NB4 (cell line): ENCODE data around the gene GFAP.

Source experiments
- CTCF ChIP-seq: IDR thresholded peaks from one replicate; pipeline ENCODE4 v1.5.1; 2012; ENCODE audit warnings: low read depth, low read length
- MAX ChIP-seq: IDR thresholded peaks from 2 replicates; pipeline ENCODE4 v1.6.1; 2011; ENCODE audit warnings: low read depth, low read length
- MYC ChIP-seq: IDR thresholded peaks from 2 replicates; pipeline ENCODE4 v1.6.1; 2011; ENCODE audit warnings: low read depth, low read length
- POLR2A ChIP-seq: IDR thresholded peaks from 2 replicates; pipeline ENCODE4 v1.6.1; 2011; ENCODE audit warnings: mild to moderate bottlenecking; ENCODE audit not compliant: insufficient read length; ENCODE audit errors: extremely low read depth

- TF ChIP-seq CTCF = no peak
- no peak for TF ChIP-seq POLR2A
- no peak for TF ChIP-seq MAX
- no peak for TF ChIP-seq MYC
Observed at GRCh38 chr17:44871556-44871955, 43.7 kb downstream of the GFAP start.
